HL-60 (cell line): ENCODE data around the gene PTX4.

ENCODE experiments used
- DNase-seq, 2 experiments: peaks; one replicate each; pipeline ENCODE4 v3.0.0-alpha.2; 2010 to 2020; ENCODE audit warnings: low read depth in 1 of 2, low spot score in 1 of 2
- H3K27ac ChIP-seq: fragments of 250-450 bp; sonication (Bioruptor Pico); replicated peaks from 2 replicates; pipeline ENCODE4 v1.5.1; 2020; ENCODE audit warnings: mild to moderate bottlenecking, moderate library complexity
- H3K27me3 ChIP-seq: fragments of 250-450 bp; sonication (Bioruptor Pico); 2 replicates; pipeline ENCODE4 v1.5.1; 2021; ENCODE audit warnings: mild to moderate bottlenecking, moderate library complexity; ENCODE audit not compliant: insufficient read depth, poor library complexity, severe bottlenecking
- H3K4me3 ChIP-seq: replicated peaks from 2 replicates; pipeline ENCODE4 v1.5.1; 2011; ENCODE audit warnings: mild to moderate bottlenecking, control low read depth, low read length; ENCODE audit not compliant: insufficient read depth
- GABPA ChIP-seq: IDR thresholded peaks from 2 replicates; pipeline ENCODE4 v1.6.1; 2012; ENCODE audit warnings: low read depth
- POLR2AphosphoS5 ChIP-seq: IDR thresholded peaks from 2 replicates; pipeline ENCODE4 v1.6.1; 2012; ENCODE audit warnings: low read depth
- SPI1 ChIP-seq: IDR thresholded peaks from 2 replicates; pipeline ENCODE4 v1.6.1; 2012; ENCODE audit warnings: low read depth, mild to moderate bottlenecking, borderline replicate concordance
- TF ChIP-seq, protein P1 (sequence below): IDR thresholded peaks from one replicate; pipeline ENCODE4 v1.5.1; 2011; ENCODE audit warnings: low read length, control low read depth, inconsistent platforms; ENCODE audit not compliant: insufficient read depth
- TF ChIP-seq, protein P2 (sequence below): IDR thresholded peaks from 2 replicates; pipeline ENCODE4 v1.6.1; 2012; ENCODE audit warnings: low read depth; ENCODE audit not compliant: insufficient replicate concordance

Gene PTX4

DNA sequence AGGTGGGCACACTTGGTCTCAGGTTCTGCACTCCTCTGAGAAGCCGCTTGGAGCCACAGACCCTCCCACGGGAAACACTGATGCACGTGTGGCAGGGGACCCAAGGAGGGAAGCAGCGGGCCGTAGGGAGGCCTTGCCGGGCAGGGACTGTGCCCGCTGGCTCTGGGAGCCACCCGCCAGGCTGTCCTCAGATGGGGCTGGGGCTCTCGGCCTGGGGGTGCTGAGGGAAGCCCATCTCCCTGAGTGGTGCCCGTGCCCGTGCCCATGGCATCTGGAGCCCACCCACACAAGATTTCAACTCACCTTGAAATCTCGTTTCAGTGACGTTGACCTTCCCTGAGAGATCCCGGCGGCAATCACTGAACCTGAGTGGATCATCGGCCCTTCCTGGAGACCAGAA lies 31.8 kb downstream of the PTX4 start:
- Histone ChIP-seq H3K27me3 (no peaks in the 10 kb centered on the region), H3K4me3 (no peak overlapping the region), H3K27ac (no peak overlapping the region)
- TF ChIP-seq, protein P1, sequence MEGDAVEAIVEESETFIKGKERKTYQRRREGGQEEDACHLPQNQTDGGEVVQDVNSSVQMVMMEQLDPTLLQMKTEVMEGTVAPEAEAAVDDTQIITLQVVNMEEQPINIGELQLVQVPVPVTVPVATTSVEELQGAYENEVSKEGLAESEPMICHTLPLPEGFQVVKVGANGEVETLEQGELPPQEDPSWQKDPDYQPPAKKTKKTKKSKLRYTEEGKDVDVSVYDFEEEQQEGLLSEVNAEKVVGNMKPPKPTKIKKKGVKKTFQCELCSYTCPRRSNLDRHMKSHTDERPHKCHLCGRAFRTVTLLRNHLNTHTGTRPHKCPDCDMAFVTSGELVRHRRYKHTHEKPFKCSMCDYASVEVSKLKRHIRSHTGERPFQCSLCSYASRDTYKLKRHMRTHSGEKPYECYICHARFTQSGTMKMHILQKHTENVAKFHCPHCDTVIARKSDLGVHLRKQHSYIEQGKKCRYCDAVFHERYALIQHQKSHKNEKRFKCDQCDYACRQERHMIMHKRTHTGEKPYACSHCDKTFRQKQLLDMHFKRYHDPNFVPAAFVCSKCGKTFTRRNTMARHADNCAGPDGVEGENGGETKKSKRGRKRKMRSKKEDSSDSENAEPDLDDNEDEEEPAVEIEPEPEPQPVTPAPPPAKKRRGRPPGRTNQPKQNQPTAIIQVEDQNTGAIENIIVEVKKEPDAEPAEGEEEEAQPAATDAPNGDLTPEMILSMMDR, result no peak
- TF ChIP-seq, protein P2, sequence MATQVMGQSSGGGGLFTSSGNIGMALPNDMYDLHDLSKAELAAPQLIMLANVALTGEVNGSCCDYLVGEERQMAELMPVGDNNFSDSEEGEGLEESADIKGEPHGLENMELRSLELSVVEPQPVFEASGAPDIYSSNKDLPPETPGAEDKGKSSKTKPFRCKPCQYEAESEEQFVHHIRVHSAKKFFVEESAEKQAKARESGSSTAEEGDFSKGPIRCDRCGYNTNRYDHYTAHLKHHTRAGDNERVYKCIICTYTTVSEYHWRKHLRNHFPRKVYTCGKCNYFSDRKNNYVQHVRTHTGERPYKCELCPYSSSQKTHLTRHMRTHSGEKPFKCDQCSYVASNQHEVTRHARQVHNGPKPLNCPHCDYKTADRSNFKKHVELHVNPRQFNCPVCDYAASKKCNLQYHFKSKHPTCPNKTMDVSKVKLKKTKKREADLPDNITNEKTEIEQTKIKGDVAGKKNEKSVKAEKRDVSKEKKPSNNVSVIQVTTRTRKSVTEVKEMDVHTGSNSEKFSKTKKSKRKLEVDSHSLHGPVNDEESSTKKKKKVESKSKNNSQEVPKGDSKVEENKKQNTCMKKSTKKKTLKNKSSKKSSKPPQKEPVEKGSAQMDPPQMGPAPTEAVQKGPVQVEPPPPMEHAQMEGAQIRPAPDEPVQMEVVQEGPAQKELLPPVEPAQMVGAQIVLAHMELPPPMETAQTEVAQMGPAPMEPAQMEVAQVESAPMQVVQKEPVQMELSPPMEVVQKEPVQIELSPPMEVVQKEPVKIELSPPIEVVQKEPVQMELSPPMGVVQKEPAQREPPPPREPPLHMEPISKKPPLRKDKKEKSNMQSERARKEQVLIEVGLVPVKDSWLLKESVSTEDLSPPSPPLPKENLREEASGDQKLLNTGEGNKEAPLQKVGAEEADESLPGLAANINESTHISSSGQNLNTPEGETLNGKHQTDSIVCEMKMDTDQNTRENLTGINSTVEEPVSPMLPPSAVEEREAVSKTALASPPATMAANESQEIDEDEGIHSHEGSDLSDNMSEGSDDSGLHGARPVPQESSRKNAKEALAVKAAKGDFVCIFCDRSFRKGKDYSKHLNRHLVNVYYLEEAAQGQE, result no peak
- TF ChIP-seq GABPA (no peak), SPI1 (no peak), POLR2AphosphoS5 (no peak)
- DNase-seq, result no peak

DNA sequence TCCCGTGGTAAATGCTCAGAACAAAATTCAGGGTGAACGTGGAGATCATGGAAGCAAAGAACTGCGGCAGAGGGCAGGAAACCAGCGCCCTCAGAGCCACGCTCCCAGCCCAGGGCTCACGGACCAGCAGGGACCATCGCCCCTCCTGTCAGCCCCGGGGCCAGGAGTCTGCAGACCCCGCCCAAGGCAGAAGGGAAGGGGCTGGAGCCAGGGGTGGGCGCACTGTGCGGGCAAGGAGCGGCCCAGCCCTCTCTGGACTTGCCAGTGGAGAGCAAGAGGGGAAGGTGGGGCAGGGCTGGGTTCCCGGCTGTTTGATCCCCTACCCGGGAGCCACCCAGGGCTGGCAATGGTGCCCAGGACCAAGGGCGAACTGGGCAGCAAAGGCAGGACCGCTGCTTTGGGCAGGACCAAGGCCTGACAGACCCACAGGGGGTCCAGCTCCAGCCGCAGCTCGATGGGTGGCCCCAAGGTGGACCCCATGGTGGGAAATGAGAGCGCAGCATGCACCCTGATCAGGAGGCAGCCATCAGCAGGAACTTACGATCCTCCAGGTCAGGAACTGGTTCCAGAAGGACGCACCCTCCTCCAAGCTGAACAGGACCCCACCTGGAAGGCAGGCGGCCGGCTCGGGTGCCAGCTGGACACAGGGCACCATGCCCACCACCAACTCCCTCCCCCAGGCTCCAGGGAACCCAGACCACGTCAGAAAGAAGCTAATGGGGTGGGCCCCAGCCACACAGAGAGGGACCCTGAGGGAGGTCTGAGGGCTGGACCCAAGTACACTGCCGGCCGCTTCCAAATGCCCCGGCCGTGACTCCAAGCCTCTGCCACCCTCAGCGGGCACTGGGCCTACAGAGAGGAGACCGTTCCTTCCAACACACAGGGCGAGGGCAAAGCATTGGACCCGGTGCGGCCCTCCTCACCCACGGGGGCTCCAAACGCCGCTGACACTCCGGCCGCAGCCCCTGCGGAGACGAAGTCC lies 33.3 kb downstream of the PTX4 start:
- Histone ChIP-seq H3K27ac (no peak overlapping the region), H3K27me3 (no peaks in the 10 kb centered on the region), H3K4me3 (no peak overlapping the region)
- DNase-seq, result no peak
- TF ChIP-seq POLR2AphosphoS5 (no peak), SPI1 (no peak), GABPA (no peak)
- TF ChIP-seq, protein P1, result no peak
- TF ChIP-seq, protein P2, result no peak

DNA sequence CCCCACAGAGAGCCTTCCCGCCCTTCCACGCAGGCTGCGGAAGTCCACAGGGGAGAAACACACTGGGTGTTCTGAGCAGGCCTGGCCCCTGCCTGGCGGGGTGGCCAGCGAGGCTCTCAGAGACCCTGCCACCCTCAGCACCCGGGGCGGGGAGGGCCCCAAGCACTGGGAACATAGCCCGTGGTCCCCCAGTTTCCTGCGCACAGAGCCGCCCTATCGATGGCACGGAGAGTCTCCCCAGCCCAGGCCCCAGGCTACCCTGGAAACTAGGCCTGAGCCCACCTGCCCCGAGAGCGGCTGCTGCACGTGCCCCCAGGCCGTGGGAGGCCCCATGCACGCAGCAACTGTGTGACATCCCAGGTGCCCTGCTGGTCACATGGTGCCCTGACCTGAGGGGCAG lies 34.2 kb downstream of the PTX4 start:
- TF ChIP-seq, protein P1, result no peak
- Histone ChIP-seq H3K4me3 (no peak overlapping the region), H3K27me3 (no peaks in the 10 kb centered on the region), H3K27ac (no peak overlapping the region)
- DNase-seq, result no peak
